NCI-H187 treated with DMSO at 0.1 percent for 48 hours (cell line): ENCODE results near the gene GNB1L.

Experiments
- DNase-seq: peaks from one replicate; lab custom pipeline; 2025; lab: John Stamatoyannopoulos, UW

The GNB1L gene

DNA sequence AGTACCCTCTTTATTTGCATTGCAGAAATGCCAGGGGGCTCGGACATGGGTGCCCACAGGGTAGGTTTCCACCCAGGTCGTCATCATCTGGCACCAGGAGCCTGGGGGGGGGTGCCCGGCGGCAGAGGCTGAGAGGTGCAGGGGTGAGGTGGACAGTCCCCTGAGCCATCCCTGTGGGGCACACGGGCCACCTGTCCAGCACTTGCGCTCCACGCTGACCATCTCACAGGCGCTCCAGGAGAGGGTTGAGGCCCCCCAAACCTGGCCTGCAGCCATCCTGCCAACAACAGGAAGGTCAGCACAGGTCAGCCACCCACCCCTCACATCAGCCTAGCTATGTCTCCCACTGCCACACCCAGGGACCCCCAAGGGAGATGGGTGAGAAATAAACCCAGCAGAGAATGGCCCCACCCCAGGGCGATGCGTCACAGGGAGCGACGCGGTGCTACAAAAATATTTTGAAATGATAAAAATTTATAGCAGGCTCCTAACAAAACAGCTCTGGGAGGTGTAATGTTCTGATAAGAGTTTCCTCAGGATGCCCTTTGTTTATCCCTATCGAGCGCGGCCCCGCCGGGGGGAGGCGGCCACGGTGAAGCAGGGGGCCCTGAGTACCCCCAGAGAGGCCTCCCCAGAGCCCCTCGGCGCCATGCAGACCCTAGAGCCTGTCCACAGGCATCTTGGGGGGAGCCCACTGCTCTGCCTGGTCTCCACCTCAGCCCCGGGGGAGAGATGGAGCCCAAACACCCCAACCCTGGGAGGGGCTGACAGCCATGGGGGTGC, 21.0 kb upstream of the GNB1L start:
- no peak for DNase-seq

DNA sequence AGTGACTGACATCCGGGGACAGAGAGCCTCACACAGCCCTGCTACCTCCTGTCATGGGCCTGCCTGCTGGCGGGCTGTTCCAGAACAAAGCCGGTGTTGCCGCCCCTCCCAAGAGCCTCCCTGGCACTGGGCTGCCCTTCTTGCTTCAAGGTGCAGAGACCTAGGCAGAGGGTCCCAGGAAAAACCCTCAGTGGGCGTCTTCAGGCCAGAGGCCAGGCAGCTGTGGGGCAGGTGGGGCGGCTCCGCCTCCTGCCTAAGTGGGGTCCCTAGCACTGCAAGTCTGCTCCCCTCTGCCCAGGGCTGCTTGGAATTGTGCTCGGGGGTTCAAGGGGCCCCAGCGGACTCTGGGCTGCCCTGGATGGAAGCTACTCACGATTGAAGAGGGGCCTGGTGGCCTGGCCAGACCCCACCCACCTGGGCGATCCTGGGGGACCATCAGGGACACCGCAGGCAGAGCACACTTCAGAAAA, 20.4 kb upstream of the GNB1L start:
- DNase-seq = no peak

DNA sequence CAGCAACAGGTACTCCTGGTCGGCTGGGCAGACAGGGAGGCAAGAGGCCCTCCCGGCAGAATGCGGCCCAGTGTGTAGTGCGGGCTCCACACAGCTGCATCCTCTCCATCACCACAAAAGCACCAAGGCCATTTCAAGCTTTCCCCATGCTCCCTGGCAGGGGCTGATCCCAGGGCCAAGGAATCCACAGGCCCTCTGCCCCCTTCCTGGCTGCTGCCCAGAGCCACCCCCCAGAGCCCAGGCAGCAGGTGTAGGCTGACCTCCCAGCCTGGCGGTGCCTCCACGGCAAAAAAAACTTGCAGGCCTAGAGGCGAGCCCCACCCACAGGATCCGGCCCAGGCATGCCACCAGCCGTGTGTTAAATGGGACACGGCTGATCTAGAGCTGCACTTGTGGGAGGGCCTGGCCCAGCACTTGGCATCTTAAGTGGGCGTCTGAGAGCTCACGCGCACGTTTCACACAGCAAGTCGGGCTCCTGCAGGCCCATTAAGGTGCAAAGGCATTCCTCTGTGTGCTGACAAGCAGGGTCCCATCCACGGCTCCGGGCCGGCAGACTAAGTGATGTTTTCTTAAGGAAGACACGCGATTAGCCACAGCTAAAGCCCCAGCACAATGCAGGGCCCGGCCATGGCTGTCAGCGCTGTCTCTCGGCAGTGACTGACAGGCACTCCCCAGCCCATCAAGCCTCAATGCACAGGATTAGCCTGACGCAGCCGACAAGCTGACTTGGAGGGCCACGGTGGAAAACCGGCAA, 19.8 kb upstream of the GNB1L start:
- DNase-seq = peak; percentile 23

DNA sequence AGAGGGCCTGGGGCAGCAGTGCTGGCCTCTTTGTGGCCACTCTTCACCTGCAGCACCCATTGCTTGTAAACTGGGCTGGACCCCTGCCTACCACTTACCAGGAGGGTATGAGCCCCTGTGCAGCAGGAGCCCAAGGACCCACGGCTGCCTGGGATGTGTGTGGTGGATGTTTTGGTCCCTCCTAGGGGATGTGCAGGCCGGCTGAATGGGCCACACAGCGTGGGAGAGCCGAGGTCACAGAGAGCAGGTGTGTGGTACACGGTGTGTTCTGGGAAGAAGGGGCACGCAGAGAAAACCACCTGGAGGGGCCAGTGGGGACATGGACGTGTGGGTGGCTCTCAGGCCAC, 19.3 kb upstream of the GNB1L start:
- no peak for DNase-seq

DNA sequence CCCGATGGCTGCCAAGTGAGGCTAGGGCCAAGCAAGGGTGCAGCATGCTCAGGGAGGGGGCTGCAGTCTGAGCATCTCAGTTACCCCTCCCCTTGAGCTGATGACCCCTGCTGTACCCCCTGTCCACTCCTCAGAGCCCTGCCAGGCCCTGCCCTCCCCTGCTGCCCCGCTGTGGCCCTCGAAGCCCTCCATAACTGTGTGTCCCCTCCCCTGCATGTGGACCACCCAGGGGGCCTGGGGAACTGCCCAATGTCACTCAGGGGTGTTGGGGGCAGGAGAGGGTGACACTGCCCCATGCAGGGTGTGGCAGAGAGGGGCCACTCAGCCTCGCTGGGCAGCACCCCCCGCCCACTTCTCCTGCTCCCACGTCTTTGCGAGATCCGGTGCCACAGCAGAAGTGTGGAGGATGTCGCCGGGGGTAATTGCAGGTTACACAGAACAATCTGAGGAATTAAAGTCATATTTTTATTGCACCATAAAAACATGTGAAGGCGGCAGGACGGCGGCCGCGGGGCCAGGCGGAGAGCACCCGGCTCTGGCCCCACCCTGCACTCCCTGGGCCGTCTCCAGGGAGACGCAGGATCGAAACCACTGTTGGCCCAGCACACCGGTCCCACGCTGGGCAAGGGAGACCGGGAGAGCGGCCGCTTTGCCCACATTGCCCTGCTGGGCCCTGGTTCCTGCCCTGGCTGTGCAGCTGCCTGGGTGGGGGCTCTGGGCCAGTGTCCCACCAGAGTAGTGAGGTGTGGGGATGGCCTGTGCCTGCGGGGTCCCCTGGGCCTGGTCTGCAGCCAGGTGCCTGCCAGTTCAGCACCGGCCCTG, 18.7 kb upstream of the GNB1L start:
- DNase-seq = no peak

DNA sequence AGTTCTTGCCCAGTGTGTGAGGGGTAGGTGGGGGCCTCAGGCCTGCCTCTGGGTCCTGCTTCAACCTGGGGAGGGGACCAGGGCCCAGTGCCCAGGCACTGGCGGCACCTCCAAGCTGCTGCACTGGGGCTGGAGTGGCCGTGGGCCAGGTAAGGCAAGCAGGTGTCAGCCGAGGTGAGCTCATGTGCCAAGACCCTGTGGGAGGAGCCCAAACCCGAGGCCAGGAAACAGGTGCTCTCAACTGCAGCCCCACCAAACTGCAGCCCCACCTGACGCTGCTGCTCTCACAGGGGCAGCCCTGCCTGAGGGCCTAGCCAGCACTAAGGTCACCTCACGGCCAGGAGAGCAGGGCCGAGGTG, 18.1 kb upstream of the GNB1L start:
- DNase-seq = no peak

DNA sequence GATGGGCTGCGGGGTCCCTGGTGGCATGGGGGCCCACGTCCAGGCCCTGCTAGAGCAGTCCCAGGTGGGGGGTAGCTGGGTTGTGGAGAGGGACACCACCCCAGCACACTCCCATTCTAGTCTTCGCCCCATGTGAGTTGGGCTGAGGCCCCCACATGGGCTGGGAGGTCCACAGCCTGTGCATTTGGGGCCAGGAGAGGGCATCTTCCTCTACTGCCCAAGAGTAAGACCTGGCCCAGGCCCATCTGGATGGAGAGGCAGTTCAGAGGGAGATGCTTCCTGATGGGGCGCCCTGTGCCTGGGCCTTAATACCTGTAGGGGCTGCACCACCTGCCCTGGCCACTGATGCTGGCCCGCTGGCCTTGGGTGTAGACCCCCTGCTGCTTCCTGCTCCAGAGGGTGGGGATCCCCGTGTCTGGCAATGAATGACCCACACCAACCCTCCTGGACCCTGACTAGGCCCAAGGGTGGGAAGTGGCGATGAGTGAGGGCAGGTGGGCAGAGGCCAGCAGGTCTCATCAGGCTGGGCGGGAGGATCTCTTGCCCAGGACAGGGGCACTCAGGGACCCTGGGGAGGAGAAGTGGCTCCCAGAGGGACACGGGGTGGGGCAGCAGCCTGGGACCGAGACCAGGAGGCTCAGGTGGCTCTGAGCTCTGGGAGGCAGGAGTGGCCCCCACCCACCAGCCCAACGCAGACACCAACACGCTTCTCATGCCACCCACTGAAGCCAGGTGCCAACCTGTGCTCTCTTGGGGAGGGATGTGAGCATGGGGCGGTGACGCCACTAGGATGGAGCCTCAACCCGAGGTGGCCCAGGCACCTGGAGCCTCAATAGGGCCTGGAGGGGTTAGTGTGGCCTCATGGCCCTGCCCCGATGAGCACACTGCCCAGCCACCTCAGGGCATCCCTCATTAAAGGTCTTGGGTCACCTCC, 17.4 kb upstream of the GNB1L start:
- DNase-seq = no peak

DNA sequence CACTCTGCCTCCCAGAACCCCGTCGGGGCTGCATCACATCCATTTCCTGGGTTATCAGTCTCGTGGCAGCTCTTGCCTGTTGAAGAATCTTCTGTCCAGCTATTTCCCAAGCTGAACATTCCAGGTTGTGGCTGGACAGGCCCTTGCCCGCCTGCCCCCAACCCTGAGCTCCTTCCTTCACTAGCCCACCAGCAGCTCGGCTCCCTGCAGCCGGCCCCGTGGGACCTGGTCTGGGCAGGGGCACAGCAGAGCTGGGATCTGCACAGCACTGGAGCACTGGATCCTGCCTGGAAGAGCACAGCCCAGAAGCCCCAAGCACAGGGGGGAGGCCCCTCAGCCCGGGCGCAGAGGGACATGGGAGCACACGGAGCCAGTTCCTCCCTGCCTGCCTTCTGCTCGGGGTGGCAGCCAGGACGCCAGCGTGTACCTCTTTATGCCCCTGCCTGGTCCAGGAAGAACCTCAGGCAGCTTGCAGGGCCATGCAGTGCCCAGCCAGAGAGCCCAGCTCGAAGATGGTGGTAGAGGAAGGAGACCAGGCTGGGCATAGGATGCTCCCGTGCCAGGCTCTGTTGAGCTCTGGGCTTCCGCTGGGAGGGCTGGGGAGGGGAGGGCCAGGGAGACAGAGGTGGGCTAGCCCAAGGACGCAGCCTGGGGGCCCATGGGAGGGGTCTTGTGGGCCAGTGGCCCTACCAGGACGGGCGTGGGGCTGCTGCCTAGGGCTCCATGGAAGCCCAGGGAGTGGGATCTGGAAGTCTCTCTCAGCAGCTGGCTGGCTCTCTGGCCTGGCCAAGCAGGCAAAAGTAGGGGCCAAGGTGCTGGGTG, 16.6 kb upstream of the GNB1L start:
- no peak for DNase-seq

DNA sequence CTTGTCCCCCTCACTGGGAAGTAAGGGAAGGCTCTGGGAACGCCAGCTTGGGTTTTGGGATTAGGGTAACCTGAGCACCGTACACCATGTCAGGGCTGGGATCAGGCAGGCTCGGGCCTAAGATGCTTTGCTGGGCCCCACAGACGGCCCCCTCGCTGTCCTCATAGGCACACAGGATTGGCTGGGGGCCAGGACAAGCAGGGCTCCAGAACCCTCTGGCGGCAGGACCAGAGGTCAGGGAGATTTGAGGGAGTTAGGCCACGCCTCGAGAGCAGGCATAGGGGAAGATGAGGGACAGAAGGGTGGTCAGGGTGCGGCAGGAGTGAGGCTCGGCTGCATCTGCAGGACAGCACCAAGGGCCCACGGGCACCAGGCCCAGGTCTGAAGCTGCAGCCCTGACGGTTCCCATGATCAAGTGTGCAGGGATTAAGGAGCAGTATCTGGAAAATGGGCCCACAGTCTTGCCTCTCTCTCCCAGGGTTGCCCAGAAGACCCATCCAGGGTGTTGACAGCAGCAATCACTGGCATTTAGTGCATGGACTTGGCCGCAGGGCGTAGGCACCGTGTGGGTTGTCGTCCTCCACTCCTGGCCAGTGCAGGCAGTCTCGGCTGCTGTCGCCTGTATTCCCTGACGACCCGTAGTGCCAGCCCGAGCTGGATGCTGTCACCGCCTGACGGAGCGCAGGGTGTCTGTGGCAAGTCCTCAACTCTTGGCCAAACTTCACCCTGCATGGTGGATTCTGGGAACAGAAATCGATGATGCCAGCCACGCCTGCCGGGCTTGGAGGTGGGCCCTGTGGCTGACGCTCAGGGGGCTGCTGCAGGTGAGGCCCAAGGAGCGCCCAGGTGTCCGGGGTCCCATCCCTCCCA, 15.7 kb upstream of the GNB1L start:
- DNase-seq = no peak

DNA sequence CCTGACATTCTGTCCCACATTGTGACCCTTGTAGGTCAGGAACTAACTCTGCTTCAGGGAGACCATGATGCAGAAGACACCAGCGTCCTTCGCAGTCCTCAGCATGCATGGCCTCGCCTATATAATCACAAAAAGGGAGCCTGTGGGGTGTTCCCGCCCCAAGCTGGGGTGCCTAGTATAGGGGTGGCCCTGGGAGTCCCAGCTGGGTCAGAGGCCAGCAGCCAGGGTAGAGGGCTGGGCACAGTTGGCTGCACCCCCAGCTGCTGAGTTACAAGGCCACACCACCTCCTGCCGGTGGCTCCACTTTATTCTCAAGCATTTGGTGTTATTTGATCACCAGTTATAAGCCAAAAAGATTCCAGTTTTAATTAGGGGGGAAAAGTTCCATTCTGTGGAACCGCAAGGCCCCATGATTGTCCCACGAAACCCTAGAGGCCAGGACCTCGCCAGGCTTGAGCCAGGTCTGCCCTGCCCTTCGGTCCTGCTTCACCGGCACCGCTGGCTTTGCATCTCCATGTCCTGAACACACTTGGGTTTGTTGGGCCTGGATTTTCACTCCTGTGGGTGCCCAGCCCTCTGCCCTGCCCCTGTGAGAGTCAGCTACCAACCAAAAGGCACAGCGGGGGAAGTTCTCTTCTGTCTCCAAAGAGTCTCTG, 15.0 kb upstream of the GNB1L start:
- no peak for DNase-seq

DNA sequence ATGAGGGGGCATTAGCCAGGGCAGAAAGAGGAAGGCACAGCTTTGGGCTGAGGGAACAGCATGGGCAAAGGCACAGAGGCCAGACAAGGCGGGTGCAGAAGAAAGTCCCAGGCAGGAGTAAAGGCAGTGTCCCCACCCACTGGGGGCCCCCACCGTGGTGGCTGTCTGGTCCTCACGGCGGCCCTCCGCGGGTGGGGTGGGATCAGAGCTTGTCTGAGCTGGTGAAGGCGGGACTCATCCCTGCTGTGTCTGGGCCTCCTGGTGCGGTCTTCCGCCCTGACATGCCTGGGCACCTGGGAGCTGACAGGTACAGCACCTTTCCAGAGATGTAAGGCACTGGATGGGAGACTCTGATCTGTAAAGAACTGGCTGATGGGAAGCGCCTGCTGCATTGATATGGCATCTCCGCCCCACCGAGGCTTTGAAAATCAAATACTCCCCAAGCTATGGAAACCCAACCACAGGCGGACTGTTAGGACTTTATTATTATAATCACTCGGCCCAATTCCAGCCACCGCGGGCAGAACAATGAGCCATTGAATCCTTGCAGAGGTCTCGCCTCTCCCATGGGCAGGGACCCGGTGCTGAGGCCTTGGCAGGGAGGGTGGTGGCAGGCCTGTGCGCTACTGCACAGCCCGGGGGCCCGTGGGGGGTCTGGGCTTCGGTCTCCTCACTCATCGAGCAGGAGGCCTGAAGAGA, 14.2 kb upstream of the GNB1L start:
- DNase-seq = no peak

DNA sequence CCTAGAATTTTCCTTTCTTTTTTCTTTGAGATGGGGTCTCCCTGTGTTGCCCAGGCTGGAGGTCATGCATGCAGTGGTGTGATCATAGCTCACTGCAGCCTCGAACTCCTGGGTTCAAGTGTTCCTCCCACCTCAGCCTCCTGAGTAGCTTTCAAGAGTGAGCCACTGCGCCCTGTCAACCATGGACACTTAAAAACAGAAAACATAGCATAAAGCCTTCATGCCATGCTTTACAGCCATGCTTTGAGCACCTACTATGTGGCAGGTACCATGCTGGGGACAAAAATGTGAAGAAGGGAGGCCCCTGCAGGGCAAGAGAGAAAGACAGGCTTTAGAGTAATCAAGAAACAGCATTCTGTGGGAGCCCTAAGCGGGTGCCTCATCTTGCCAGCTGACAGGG, 13.7 kb upstream of the GNB1L start:
- DNase-seq = no peak

DNA sequence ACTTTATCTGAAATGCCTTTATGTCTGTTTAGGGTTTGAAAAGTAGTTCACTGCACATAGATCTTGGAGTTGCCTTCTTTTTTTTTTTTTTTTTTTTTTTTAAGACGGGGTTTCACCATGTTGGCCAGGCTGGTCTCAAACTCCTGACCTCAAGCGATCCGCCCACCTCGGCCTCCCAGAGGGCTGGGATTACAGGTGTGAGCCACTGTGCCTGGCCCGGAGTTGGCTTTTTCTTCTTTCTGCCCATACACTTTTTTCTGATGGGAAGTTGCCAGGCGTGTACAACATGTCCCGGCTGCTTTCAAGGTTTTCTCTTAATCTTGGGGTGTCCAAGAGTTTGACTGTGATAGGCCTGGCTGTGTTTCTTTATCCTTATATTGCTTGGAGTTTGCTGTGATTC, 12.9 kb upstream of the GNB1L start:
- no peak for DNase-seq

DNA sequence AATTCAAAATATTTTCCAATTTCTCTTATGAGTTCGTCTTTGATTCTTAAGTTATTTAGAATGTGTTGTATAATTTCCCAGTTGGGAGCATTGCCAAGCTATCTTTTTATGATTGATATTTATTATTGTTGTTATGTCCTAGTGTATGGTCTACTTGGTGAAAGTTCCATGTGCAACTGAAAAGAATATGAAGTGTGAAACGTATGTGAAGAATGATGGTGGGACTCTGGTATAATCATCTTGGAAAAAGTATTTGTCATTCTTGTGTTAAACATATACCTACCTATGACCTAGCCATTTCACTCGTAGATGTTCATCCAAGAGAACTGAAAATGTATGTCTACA, 12.0 kb upstream of the GNB1L start:
- no peak for DNase-seq

DNA sequence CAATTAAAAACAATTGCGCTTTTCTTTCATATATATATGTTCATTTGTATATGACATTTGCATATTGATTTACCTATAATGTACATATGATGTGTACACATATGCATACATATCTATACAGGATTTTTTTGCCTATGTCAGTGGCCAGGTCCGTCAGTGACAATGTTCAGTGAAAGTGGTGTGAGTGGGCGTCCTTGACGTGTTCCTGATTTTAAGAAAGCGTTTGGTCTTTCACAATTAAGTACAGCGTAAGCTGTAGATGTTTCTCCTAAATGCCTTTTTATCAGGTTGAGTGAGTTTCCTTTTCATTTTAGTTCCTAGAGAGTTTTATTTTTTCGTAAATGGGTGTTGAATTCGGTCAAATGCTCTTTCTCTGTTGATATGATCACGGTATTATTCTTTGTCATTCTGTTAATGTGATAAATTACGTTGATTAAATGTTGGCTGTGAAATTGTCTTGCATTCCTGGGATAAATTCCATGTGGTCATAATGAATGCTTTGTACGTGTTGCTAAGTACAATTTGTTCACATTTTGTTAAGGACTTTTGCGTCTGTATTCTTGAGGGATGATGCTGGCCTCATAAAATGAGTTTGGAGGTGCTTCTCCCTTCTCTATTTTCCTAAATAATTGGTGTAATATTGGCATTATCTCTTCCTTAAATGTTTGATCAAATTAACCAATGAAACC, 10.6 kb upstream of the GNB1L start:
- DNase-seq = no peak

DNA sequence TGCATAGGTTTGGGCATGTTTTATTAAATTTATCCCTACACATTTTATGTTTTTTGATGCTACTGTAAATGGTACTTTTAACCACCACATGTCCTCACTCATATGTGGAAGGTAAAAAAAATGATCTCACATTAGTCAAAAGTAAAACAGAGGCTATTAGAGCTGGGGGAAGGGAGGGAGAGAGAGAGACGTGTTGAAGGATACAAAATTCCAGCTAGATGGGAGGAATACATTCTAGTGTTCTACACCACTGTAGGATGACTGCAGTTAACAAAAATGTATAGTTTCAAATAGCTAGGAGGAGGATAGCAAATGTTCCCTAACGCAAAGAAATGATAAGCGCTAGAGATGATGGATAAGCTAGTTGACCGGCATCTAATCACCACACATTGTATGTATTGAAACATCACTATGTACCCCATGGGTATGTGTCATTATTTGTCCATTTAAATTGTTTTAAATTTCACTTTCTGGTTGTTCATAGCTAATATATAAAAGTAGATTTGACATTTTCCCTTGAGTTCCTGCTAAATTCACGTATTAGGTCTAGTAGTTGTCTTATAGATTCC, 9.9 kb upstream of the GNB1L start:
- no peak for DNase-seq

DNA sequence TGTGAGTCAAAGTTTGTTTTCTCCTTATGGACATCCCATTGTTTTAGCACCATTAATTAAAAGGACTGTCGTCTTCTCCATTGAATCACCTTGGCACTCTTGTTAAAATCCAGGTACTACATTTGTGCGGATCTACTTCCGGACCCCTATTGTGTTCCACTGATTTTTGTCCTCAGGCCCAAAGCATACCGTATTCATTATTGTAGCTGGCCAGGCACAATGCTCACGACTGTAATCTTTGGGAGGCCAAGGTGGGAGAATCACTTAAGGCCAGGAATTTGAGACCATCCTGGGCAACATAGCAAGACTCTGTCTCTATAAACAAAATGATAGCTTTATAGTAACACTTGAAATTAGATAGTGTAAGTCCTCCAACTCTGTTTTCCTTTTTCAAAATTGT, 8.9 kb upstream of the GNB1L start:
- DNase-seq = no peak
